Measurements from ENCODE around the gene DCN.

GRCh38 chr12:91108196-91108755, 74.3 kb downstream of the DCN start:
- TF ChIP-seq EZH2 (IDR thresholded peaks at IDR 0.05; ENCODE audit: insufficient read depth, low read length) (no peak), CTCF (IDR thresholded peaks at IDR 0.05; ENCODE audit: insufficient read depth, low read depth, low read length) (no peak)

All from astrocyte (in vitro differentiated cells and primary cell).